ENCODE results near the gene RNF144A.
"Not testable (repeated sequence)": the region's sequence is repeated elsewhere in the genome, so short reads cannot be mapped to it uniquely, and the experiment has no call there.

RNF144A gene

GRCh38 chr2:6999211-6999877, 82.1 kb downstream of the RNF144A start:
- Histone ChIP-seq H3K27me3 (ENCODE audit: control insufficient read depth, insufficient read depth, low read length, poor library complexity, severe bottlenecking) (no peaks in the 10 kb centered on the region), H3K9me3 (ENCODE audit: control insufficient read depth, low read length) (no peaks in the 10 kb centered on the region), H3K4me1 (ENCODE audit: control insufficient read depth, insufficient read depth, low read length) (peaks cover 12% of the 10 kb centered on the region), H3K36me3 (ENCODE audit: control insufficient read depth, insufficient read depth, low read length) (no peaks in the 10 kb centered on the region), H3K4me3 (ENCODE audit: insufficient read depth, low read depth, low read length) (no peak overlapping the region), H3K27ac (ENCODE audit: insufficient read depth, low read depth, low read length, poor library complexity, severe bottlenecking) (no peak overlapping the region)
- 95 to 96% methylated on average over 7 of the region's 7 CpGs for WGBS, 2 experiments

- H3K4me1 ChIP-seq (ENCODE audit: control insufficient read depth, insufficient read depth, low read length); H3K36me3 ChIP-seq (ENCODE audit: control insufficient read depth, insufficient read depth, low read length); H3K27me3 ChIP-seq (ENCODE audit: control insufficient read depth, insufficient read depth, low read length, poor library complexity, severe bottlenecking); H3K4me3 ChIP-seq (ENCODE audit: insufficient read depth, low read depth, low read length); H3K27ac ChIP-seq (ENCODE audit: insufficient read depth, low read depth, low read length, poor library complexity, severe bottlenecking); H3K9me3 ChIP-seq (ENCODE audit: control insufficient read depth, low read length): not testable (repeated sequence)
- WGBS, 2 experiments = 94 to 96% methylated on average over 6 of the region's 6 CpGs
Observed at GRCh38 chr2:7001395-7001794, 84.2 kb downstream of the RNF144A start.

DNA sequence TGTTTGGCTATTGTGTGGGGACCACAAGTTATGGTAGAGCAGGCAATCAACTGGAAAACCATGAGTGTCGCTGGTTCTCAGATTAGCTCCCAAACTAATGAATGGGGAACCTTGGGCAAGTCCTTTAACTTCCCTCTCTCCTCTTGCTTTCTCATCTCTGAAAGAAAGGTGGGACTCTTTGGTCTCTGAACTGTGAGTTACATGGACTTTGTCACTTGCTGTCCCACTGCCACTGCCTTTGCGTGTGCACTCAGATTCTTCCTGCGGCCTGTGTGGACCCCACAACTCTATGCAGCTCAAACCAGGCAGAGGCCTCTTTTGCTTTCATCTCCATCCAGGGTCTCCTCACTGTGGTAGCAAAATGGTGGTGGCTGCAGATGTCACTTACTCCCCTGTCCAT, 86.7 kb downstream of the RNF144A start:
- no peaks in the 10 kb centered on the region for H3K9me3 ChIP-seq (ENCODE audit: control insufficient read depth, low read length)
- H3K27me3 ChIP-seq (ENCODE audit: control insufficient read depth, insufficient read depth, low read length, poor library complexity, severe bottlenecking) = no peaks in the 10 kb centered on the region
- no peak overlapping the region for H3K4me3 ChIP-seq (ENCODE audit: insufficient read depth, low read depth, low read length)
- peaks cover 5% of the 10 kb centered on the region for H3K4me1 ChIP-seq (ENCODE audit: control insufficient read depth, insufficient read depth, low read length)
- 99 to 100% methylated on average over 3 of the region's 3 CpGs for WGBS, 2 experiments
- H3K27ac ChIP-seq (ENCODE audit: insufficient read depth, low read depth, low read length, poor library complexity, severe bottlenecking) = no peak overlapping the region
- H3K36me3 ChIP-seq (ENCODE audit: control insufficient read depth, insufficient read depth, low read length) = no peaks in the 10 kb centered on the region

- Histone ChIP-seq H3K27ac (ENCODE audit: insufficient read depth, low read depth, low read length, poor library complexity, severe bottlenecking) (no peak overlapping the region), H3K9me3 (ENCODE audit: control insufficient read depth, low read length) (no peaks in the 10 kb centered on the region), H3K36me3 (ENCODE audit: control insufficient read depth, insufficient read depth, low read length) (no peaks in the 10 kb centered on the region), H3K4me3 (ENCODE audit: insufficient read depth, low read depth, low read length) (no peak overlapping the region), H3K4me1 (ENCODE audit: control insufficient read depth, insufficient read depth, low read length) (peaks cover 5% of the 10 kb centered on the region), H3K27me3 (ENCODE audit: control insufficient read depth, insufficient read depth, low read length, poor library complexity, severe bottlenecking) (no peaks in the 10 kb centered on the region)
- WGBS, 2 experiments = 62 to 73% methylated on average over 3 to 4 of the region's 4 CpGs
Observed at GRCh38 chr2:7004636-7005035, 87.4 kb downstream of the RNF144A start.

DNA sequence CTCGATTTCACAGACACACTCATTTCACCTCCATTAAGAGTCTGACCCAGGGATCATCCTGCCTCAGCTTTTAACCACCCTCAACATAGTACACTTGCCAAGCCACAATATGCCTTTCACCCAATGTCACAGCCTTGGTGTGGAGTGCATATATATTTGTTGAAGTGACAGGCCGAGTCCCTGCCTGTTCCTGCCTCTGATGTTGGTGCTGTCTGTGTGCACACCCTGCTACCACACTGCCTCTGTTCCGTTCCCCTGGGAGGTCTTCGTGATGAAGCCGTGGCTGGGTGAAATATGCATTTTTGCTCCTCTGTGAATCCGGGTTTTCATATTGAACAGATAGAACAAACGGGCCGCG, 90.3 kb downstream of the RNF144A start:
- Histone ChIP-seq H3K27ac (ENCODE audit: insufficient read depth, low read depth, low read length, poor library complexity, severe bottlenecking) (no peak overlapping the region), H3K9me3 (ENCODE audit: control insufficient read depth, low read length) (no peaks in the 10 kb centered on the region), H3K4me1 (ENCODE audit: control insufficient read depth, insufficient read depth, low read length) (peaks cover 5% of the 10 kb centered on the region), H3K27me3 (ENCODE audit: control insufficient read depth, insufficient read depth, low read length, poor library complexity, severe bottlenecking) (no peaks in the 10 kb centered on the region), H3K36me3 (ENCODE audit: control insufficient read depth, insufficient read depth, low read length) (no peaks in the 10 kb centered on the region), H3K4me3 (ENCODE audit: insufficient read depth, low read depth, low read length) (no peak overlapping the region)
- WGBS, 2 experiments = 84% methylated on average over 9 of the region's 9 CpGs

DNA sequence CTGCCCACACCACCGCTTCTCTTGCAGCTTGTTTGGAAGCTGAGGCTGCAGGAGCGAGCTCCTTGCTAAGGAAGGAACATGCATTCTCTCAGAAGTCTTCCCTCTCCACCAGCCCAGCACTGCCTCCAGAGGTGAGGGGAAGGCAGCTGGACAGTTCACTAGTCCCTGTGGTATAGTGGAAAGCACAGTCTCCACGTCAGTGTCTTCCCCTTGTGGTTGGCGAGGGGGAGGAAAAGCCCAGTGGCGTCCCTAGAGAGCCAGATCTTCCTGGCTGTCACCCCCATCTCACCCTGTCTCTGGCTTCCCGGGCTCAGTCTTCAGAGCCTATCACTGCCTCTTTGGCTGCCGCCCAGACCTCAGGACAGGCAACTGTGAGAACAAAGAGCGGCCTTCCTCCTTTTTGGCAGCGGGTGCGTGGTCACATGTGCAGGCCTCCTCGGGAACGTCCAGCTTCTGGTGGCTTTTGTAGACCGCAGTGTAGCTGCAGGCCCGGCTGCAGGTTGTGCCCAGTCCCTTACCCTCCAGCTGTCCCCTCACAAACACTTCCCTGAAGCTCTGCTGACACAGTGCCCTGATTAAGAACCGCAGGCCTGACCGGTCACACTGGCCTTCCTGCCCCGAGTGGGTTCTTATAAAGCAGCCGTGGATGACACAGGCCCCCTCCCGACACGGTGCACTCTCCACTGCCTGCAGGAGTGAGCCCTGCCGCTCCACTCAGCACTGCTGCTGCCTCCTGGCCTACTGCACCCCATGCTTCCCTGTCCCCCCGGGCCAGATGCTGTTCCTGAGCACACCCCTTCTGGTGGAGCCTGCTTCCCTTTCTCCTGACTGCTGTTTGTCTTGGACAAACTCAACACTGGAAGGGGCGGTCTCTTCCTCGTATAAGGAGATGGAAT, 90.9 kb downstream of the RNF144A start:
- H3K4me1 ChIP-seq (ENCODE audit: control insufficient read depth, insufficient read depth, low read length) = peaks cover 5% of the 10 kb centered on the region
- H3K4me3 ChIP-seq (ENCODE audit: insufficient read depth, low read depth, low read length) = no peak overlapping the region
- peak overlapping the region; percentile 12 for H3K27ac ChIP-seq (ENCODE audit: insufficient read depth, low read depth, low read length, poor library complexity, severe bottlenecking)
- no peaks in the 10 kb centered on the region for H3K9me3 ChIP-seq (ENCODE audit: control insufficient read depth, low read length)
- WGBS, 2 experiments = 89 to 90% methylated on average over 24 of the region's 24 CpGs
- no peaks in the 10 kb centered on the region for H3K27me3 ChIP-seq (ENCODE audit: control insufficient read depth, insufficient read depth, low read length, poor library complexity, severe bottlenecking)
- H3K36me3 ChIP-seq (ENCODE audit: control insufficient read depth, insufficient read depth, low read length) = no peaks in the 10 kb centered on the region

GRCh38 chr2:7009207-7009911, 92.1 kb downstream of the RNF144A start:
- H3K27me3 ChIP-seq (ENCODE audit: control insufficient read depth, insufficient read depth, low read length, poor library complexity, severe bottlenecking) = no peaks in the 10 kb centered on the region
- no peak overlapping the region for H3K4me3 ChIP-seq (ENCODE audit: insufficient read depth, low read depth, low read length)
- 93 to 97% methylated on average over 11 of the region's 11 CpGs for WGBS, 2 experiments
- no peaks in the 10 kb centered on the region for H3K9me3 ChIP-seq (ENCODE audit: control insufficient read depth, low read length)
- no peaks in the 10 kb centered on the region for H3K36me3 ChIP-seq (ENCODE audit: control insufficient read depth, insufficient read depth, low read length)
- H3K27ac ChIP-seq (ENCODE audit: insufficient read depth, low read depth, low read length, poor library complexity, severe bottlenecking) = no peak overlapping the region
- H3K4me1 ChIP-seq (ENCODE audit: control insufficient read depth, insufficient read depth, low read length) = peaks cover 5% of the 10 kb centered on the region

- Histone ChIP-seq H3K4me3 (ENCODE audit: insufficient read depth, low read depth, low read length) (no peak overlapping the region), H3K4me1 (ENCODE audit: control insufficient read depth, insufficient read depth, low read length) (peaks cover 5% of the 10 kb centered on the region), H3K36me3 (ENCODE audit: control insufficient read depth, insufficient read depth, low read length) (no peaks in the 10 kb centered on the region), H3K27me3 (ENCODE audit: control insufficient read depth, insufficient read depth, low read length, poor library complexity, severe bottlenecking) (no peaks in the 10 kb centered on the region), H3K27ac (ENCODE audit: insufficient read depth, low read depth, low read length, poor library complexity, severe bottlenecking) (no peak overlapping the region), H3K9me3 (ENCODE audit: control insufficient read depth, low read length) (no peaks in the 10 kb centered on the region)
- 74 to 75% methylated on average over 9 to 10 of the region's 10 CpGs for WGBS, 2 experiments
Observed at GRCh38 chr2:7010391-7011054, 93.3 kb downstream of the RNF144A start.

DNA sequence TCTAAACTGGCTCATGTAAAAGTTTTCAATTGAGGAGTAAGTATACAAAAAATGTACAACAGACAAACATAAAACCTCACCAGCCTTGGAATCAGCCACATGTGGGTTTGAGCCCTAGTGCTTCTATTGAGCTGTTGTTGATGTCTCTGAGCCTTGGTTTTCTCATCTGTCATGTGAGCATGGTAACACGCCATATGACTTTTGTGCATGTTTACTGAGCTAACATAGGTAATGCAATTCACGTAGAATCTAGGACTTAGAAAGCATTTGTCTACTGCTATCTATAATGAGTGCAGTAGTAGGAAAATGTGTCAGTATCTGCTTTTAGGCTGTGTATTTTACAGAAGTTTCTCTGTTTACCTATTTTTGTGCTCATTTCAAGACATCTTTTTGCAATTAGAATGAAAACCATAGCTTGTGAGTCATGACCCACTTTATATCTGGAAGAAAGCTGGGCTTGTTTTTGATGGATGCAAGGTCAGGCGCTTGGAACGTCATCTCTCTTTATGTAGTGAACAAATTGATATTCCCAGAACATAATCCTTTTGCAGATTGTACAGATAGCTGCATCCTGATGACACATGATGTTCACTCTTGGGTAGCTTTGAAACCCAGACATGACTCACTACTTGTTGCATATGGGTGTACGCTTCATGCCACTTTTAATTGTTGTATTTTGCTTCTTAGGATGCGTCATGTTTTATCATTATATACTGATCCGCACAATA, 94.3 kb downstream of the RNF144A start:
- H3K4me3 ChIP-seq (ENCODE audit: insufficient read depth, low read depth, low read length) = no peak overlapping the region
- H3K27me3 ChIP-seq (ENCODE audit: control insufficient read depth, insufficient read depth, low read length, poor library complexity, severe bottlenecking) = no peaks in the 10 kb centered on the region
- no peaks in the 10 kb centered on the region for H3K36me3 ChIP-seq (ENCODE audit: control insufficient read depth, insufficient read depth, low read length)
- no peak overlapping the region for H3K27ac ChIP-seq (ENCODE audit: insufficient read depth, low read depth, low read length, poor library complexity, severe bottlenecking)
- no peaks in the 10 kb centered on the region for H3K9me3 ChIP-seq (ENCODE audit: control insufficient read depth, low read length)
- 95% methylated on average over 6 to 7 of the region's 7 CpGs for WGBS, 2 experiments
- H3K4me1 ChIP-seq (ENCODE audit: control insufficient read depth, insufficient read depth, low read length) = peaks cover 5% of the 10 kb centered on the region

All from ectodermal cell (in vitro differentiated cells).